CD4-positive, alpha-beta T cell (primary cell): ENCODE measurements around the gene LZIC. TPM values are rescaled to one million over a fixed set of nuclear protein-coding genes. Genes with fewer than 3 reads are reported as not detected.

ENCODE experiments used
- ATAC-seq: fragments of 200-7000 bp; cut with Tn5 transposase; one replicate; pipeline ENCODE4 v1.10.0; 2022; ENCODE audit warnings: mild to moderate bottlenecking; ENCODE audit not compliant: poor library complexity
- CTCF ChIA-PET: fragments of 350-600 bp; sonication (Branson Sonifier 250); formaldehyde crosslinking; loops from one replicate; lab custom pipeline; 2021; ENCODE audit warnings: antibody characterized with exemption, inconsistent platforms; lab: Charles Lee
- POLR2A ChIA-PET: fragments of 350-600 bp; sonication (Branson Sonifier 250); formaldehyde crosslinking; loops from one replicate; lab custom pipeline; 2021; ENCODE audit warnings: antibody characterized with exemption, inconsistent platforms; lab: Charles Lee
- DNase-seq, 14 experiments: peaks; one replicate each; pipeline ENCODE4 v3.0.0-alpha.2; 2013 to 2020; ENCODE audit warnings: mixed read lengths in 2 of 14
- H3K27ac ChIP-seq, 2 donors: one replicate each; pipeline versions ENCODE4 v1.5.1 to v1.7.0; 2013; ENCODE audit warnings: low read length in 2 of 2, low read depth in 1 of 2, mild to moderate bottlenecking in 1 of 2
- H3K27me3 ChIP-seq, 2 experiments: 1 replicate in 1 of 2; 2 replicates in 1 of 2; pipeline versions ENCODE4 v1.6.1 to v1.7.0; 2013; ENCODE audit warnings: low read length in 2 of 2, control low read depth in 1 of 2, mild to moderate bottlenecking in 1 of 2, moderate library complexity in 1 of 2; ENCODE audit not compliant: insufficient read depth in 2 of 2, control insufficient read depth in 1 of 2
- H3K36me3 ChIP-seq: one replicate; pipeline ENCODE4 v1.6.1; 2013; ENCODE audit warnings: low read length, control low read depth; ENCODE audit not compliant: insufficient read depth
- H3K4me1 ChIP-seq: one replicate; pipeline ENCODE4 v1.6.1; 2013; ENCODE audit warnings: low read length, control low read depth; ENCODE audit not compliant: insufficient read depth
- H3K4me3 ChIP-seq: one replicate; pipeline ENCODE4 v1.5.1; 2013; ENCODE audit warnings: mild to moderate bottlenecking, low read length, moderate library complexity
- H3K9me3 ChIP-seq, 2 experiments: 1 replicate in 1 of 2; 2 replicates in 1 of 2; pipeline versions ENCODE4 v1.6.1 to v1.7.0; 2013; ENCODE audit warnings: low read length in 2 of 2, mild to moderate bottlenecking in 2 of 2, control low read depth in 1 of 2, moderate library complexity in 1 of 2; ENCODE audit not compliant: control insufficient read depth in 1 of 2, insufficient read depth in 1 of 2
- H3K27ac Mint-ChIP-seq: one replicate; pipeline ENCODE4 v1.8.0; 2020; ENCODE audit warnings: mixed read lengths
- H3K27me3 Mint-ChIP-seq: one replicate; pipeline ENCODE4 v1.8.0; 2021; ENCODE audit warnings: mixed read lengths
- H3K36me3 Mint-ChIP-seq: one replicate; pipeline ENCODE4 v1.8.0; 2021; ENCODE audit warnings: low read depth, mixed read lengths
- H3K4me1 Mint-ChIP-seq: one replicate; pipeline ENCODE4 v1.8.0; 2021; ENCODE audit warnings: low read depth, mixed read lengths
- H3K4me3 Mint-ChIP-seq: one replicate; pipeline ENCODE4 v1.8.0; 2020; ENCODE audit warnings: mild to moderate bottlenecking, mixed read lengths
- H3K9me3 Mint-ChIP-seq: one replicate; pipeline ENCODE4 v1.8.0; 2020; ENCODE audit warnings: mixed read lengths
- intact Hi-C, 2 experiments: fragments of 100-400 bp; cut with DNase I in 1 of 2; cut with micrococcal nuclease in 1 of 2; formaldehyde crosslinking; loops; one replicate each; pipeline versions ENCODE4 v1.15.1 to v1.9.0; 2023 to 2025; cut with DNase I, micrococcal nuclease
- total RNA-seq, 174 experiments: library from RNA in 2 of 174; stranded (reverse) in 2 of 174; gene quantifications; one replicate each; pipeline ENCODE4 v1.2.3 and lab custom pipeline; 2021 to 2026
- TF ChIP-seq, protein P1 (sequence below): fragments of 200-600 bp; IDR thresholded peaks from one replicate; pipeline ENCODE4 v1.8.0; 2022; ENCODE audit warnings: antibody characterized with exemption, mild to moderate bottlenecking

Gene LZIC
- total RNA-seq, 2 experiments from 2014 or later = 16.0 to 18.1 TPM

DNA sequence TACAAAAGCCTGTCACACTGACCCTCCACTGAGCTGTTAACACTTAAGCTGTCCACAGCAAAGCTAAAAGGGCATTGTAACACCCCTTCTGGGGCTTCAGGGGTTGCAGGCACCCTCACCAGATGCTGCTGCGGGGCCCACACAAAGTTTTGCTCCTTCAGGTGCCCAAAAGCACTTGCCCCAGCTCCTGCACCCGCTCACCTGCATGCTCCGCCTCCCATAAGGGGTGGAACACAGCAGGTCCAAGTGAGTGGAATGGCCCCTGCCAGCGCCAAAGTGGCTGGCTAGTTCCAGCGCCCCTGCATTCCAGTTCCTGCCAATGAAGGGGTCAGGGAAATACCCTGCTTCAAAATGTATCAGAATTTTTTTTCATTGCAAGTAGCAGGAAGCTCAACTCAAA, 46.6 kb upstream of the LZIC start:
- Mint-ChIP-seq H3K9me3 (no peaks in the 10 kb centered on the region), H3K27ac (no peak overlapping the region), H3K4me1 (no peaks in the 10 kb centered on the region), H3K27me3 (peaks cover 19% of the 10 kb centered on the region), H3K36me3 (no peaks in the 10 kb centered on the region), H3K4me3 (no peak overlapping the region)
- no peaks in the 10 kb centered on the region for H3K27me3 ChIP-seq
- intact Hi-C loops = no loop called here
- H3K27ac ChIP-seq = no peak overlapping the region
- TF ChIP-seq, protein P1, sequence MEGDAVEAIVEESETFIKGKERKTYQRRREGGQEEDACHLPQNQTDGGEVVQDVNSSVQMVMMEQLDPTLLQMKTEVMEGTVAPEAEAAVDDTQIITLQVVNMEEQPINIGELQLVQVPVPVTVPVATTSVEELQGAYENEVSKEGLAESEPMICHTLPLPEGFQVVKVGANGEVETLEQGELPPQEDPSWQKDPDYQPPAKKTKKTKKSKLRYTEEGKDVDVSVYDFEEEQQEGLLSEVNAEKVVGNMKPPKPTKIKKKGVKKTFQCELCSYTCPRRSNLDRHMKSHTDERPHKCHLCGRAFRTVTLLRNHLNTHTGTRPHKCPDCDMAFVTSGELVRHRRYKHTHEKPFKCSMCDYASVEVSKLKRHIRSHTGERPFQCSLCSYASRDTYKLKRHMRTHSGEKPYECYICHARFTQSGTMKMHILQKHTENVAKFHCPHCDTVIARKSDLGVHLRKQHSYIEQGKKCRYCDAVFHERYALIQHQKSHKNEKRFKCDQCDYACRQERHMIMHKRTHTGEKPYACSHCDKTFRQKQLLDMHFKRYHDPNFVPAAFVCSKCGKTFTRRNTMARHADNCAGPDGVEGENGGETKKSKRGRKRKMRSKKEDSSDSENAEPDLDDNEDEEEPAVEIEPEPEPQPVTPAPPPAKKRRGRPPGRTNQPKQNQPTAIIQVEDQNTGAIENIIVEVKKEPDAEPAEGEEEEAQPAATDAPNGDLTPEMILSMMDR = no peak
- DNase-seq (no peak), ATAC-seq (no peak)
- no peaks in the 10 kb centered on the region for H3K9me3 ChIP-seq
- H3K4me3 ChIP-seq = no peak overlapping the region
- H3K4me1 ChIP-seq = no peaks in the 10 kb centered on the region
- ChIA-PET POLR2A (no interaction called here), CTCF (interaction anchor here (0.8 kb wide), 1 partner anchor 39 kb away, joined by 4 read pairs; no protein-coding TSS in a partner anchor)
- H3K36me3 ChIP-seq = no peaks in the 10 kb centered on the region

DNA sequence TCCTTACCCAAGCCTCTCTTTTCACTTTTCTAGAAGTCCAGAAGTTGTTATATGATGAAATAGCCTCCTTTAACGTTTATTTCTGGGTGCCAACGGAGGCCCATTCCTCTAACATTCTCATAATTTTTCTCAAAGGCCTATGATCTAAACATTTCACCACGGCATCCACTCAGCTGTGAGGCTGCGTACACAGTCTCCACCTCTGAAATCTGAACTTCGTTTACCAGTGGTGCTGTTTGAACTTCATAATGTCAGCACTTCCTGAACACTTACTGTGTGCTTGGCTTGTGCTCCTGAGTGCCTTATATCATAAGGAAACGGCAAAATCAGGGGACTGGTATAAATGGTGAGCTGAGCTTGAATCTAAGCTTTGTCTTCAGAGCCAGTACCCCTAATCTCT, 41.8 kb upstream of the LZIC start:
- Mint-ChIP-seq H3K27ac (no peak overlapping the region), H3K4me1 (no peaks in the 10 kb centered on the region), H3K4me3 (no peak overlapping the region), H3K27me3 (no peaks in the 10 kb centered on the region), H3K36me3 (peaks cover 20% of the 10 kb centered on the region), H3K9me3 (no peaks in the 10 kb centered on the region)
- TF ChIP-seq, protein P1 = no peak
- Histone ChIP-seq H3K27me3 (no peaks in the 10 kb centered on the region), H3K9me3 (no peaks in the 10 kb centered on the region), H3K4me1 (no peaks in the 10 kb centered on the region), H3K4me3 (no peak overlapping the region), H3K27ac (no peak overlapping the region), H3K36me3 (peaks cover 8% of the 10 kb centered on the region)
- CTCF ChIA-PET = no interaction called here
- intact Hi-C loops = no loop called here
- POLR2A ChIA-PET = no interaction called here
- DNase-seq (no peak), ATAC-seq (no peak)

DNA sequence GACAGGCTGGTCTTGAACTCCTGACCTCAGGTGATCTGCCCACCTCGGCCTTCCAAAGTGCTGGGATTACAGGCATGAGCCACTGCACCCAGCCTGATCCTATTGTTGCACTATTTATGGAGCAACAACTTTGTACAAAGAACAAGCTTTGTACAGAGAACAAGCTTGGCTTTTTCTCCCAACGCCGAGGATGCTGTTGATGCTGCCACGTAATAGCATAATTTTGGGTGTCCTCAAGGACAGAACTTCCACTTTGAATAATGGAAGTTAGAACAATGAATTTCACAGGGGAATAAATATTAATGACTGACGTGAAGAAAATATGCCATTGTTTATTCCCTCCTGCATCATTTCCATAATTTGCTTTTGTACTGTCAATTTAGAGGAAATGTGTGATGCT, 41.1 kb upstream of the LZIC start:
- ATAC-seq = no peak
- H3K36me3 ChIP-seq = peaks cover 9% of the 10 kb centered on the region
- intact Hi-C loops = no loop called here

More for the DNA sequence above, 41.1 kb upstream of the LZIC start:
- Histone ChIP-seq H3K27me3 (no peaks in the 10 kb centered on the region), H3K4me3 (no peak overlapping the region), H3K27ac (no peak overlapping the region), H3K4me1 (no peaks in the 10 kb centered on the region), H3K9me3 (no peaks in the 10 kb centered on the region)
- H3K4me1 Mint-ChIP-seq = no peaks in the 10 kb centered on the region
- H3K27me3 Mint-ChIP-seq = no peaks in the 10 kb centered on the region
- no peaks in the 10 kb centered on the region for H3K9me3 Mint-ChIP-seq
- H3K4me3 Mint-ChIP-seq = no peak overlapping the region
- ChIA-PET CTCF (no interaction called here), POLR2A (no interaction called here)
- DNase-seq = no peak
- H3K27ac Mint-ChIP-seq = no peak overlapping the region
- TF ChIP-seq, protein P1 = no peak
- peaks cover 21% of the 10 kb centered on the region for H3K36me3 Mint-ChIP-seq
